ENCODE results near the gene ZBTB21.

ZBTB21 gene

GRCh38 chr21:41991659-41992058 lies 18.5 kb downstream of the ZBTB21 start:
- peaks cover 54% of the 10 kb centered on the region for H3K36me3 ChIP-seq (ENCODE audit: insufficient read depth, insufficient read length, low read length)
- H3K9me3 ChIP-seq (ENCODE audit: insufficient read depth, low read length), result peaks cover 20% of the 10 kb centered on the region
- no peaks in the 10 kb centered on the region for H3K27me3 ChIP-seq (ENCODE audit: insufficient read depth, insufficient read length)
- H3K9ac ChIP-seq (ENCODE audit: insufficient read length, low read depth), result no peak overlapping the region
- TF ChIP-seq ZNF274 (IDR thresholded peaks at IDR 0.05; ENCODE audit: low read depth, low read length) (no peak), YY1 (IDR thresholded peaks at IDR 0.05; ENCODE audit: insufficient read depth, insufficient read length) (no peak), SUZ12 (IDR thresholded peaks at IDR 0.05; ENCODE audit: extremely low read depth, insufficient read depth, insufficient read length) (no peak)
- no peaks in the 10 kb centered on the region for H3K4me1 ChIP-seq (ENCODE audit: insufficient read depth, insufficient read length)
- no peak for DNase-seq (ENCODE audit: low read depth, low spot score)
- no peak overlapping the region for H3K4me3 ChIP-seq (ENCODE audit: insufficient read length, low read depth)

- no peak for DNase-seq (ENCODE audit: low read depth, low spot score)
- no peaks in the 10 kb centered on the region for H3K4me1 ChIP-seq (ENCODE audit: insufficient read depth, insufficient read length)
- TF ChIP-seq YY1 (IDR thresholded peaks at IDR 0.05; ENCODE audit: insufficient read depth, insufficient read length) (no peak), ZNF274 (IDR thresholded peaks at IDR 0.05; ENCODE audit: low read depth, low read length) (no peak), SUZ12 (IDR thresholded peaks at IDR 0.05; ENCODE audit: extremely low read depth, insufficient read depth, insufficient read length) (no peak)
- H3K4me3 ChIP-seq (ENCODE audit: insufficient read length, low read depth), result no peak overlapping the region
- no peak overlapping the region for H3K9ac ChIP-seq (ENCODE audit: insufficient read length, low read depth)
- H3K27me3 ChIP-seq (ENCODE audit: insufficient read depth, insufficient read length), result no peaks in the 10 kb centered on the region
- H3K36me3 ChIP-seq (ENCODE audit: insufficient read depth, insufficient read length, low read length), result peaks cover 42% of the 10 kb centered on the region
- 0 out of 2 replicates have a peak, but pooled peaks cover under 1% of the 10 kb centered on the region for H3K9me3 ChIP-seq (ENCODE audit: insufficient read depth, low read length)
Measured at GRCh38 chr21:41989698-41990097, 20.5 kb downstream of the ZBTB21 start.

GRCh38 chr21:41987310-41987709 lies 22.9 kb downstream of the ZBTB21 start:
- no peaks in the 10 kb centered on the region for H3K27me3 ChIP-seq (ENCODE audit: insufficient read depth, insufficient read length)
- H3K36me3 ChIP-seq (ENCODE audit: insufficient read depth, insufficient read length, low read length), result peaks cover 24% of the 10 kb centered on the region
- H3K4me3 ChIP-seq (ENCODE audit: insufficient read length, low read depth), result no peak overlapping the region
- TF ChIP-seq SUZ12 (IDR thresholded peaks at IDR 0.05; ENCODE audit: extremely low read depth, insufficient read depth, insufficient read length) (no peak), ZNF274 (IDR thresholded peaks at IDR 0.05; ENCODE audit: low read depth, low read length) (no peak), YY1 (IDR thresholded peaks at IDR 0.05; ENCODE audit: insufficient read depth, insufficient read length) (no peak)
- H3K9ac ChIP-seq (ENCODE audit: insufficient read length, low read depth), result no peak overlapping the region
- H3K9me3 ChIP-seq (ENCODE audit: insufficient read depth, low read length), result no peaks in the 10 kb centered on the region
- no peak for DNase-seq (ENCODE audit: low read depth, low spot score)
- no peaks in the 10 kb centered on the region for H3K4me1 ChIP-seq (ENCODE audit: insufficient read depth, insufficient read length)

GRCh38 chr21:41985662-41986416 lies 24.3 kb downstream of the ZBTB21 start:
- H3K36me3 ChIP-seq (ENCODE audit: insufficient read depth, insufficient read length, low read length), result peaks cover 9% of the 10 kb centered on the region
- DNase-seq (ENCODE audit: low read depth, low spot score), result no peak
- no peaks in the 10 kb centered on the region for H3K9me3 ChIP-seq (ENCODE audit: insufficient read depth, low read length)
- no peak overlapping the region for H3K4me3 ChIP-seq (ENCODE audit: insufficient read length, low read depth)
- no peak for TF ChIP-seq SUZ12 (IDR thresholded peaks at IDR 0.05; ENCODE audit: extremely low read depth, insufficient read depth, insufficient read length)
- no peak for TF ChIP-seq ZNF274 (IDR thresholded peaks at IDR 0.05; ENCODE audit: low read depth, low read length)
- no peak for TF ChIP-seq YY1 (IDR thresholded peaks at IDR 0.05; ENCODE audit: insufficient read depth, insufficient read length)
- H3K27me3 ChIP-seq (ENCODE audit: insufficient read depth, insufficient read length), result no peaks in the 10 kb centered on the region
- H3K4me1 ChIP-seq (ENCODE audit: insufficient read depth, insufficient read length), result no peaks in the 10 kb centered on the region
- no peak overlapping the region for H3K9ac ChIP-seq (ENCODE audit: insufficient read length, low read depth)

GRCh38 chr21:41983229-41983628 lies 26.9 kb downstream of the ZBTB21 start:
- Histone ChIP-seq H3K9ac (ENCODE audit: insufficient read length, low read depth) (no peak overlapping the region), H3K27me3 (ENCODE audit: insufficient read depth, insufficient read length) (no peaks in the 10 kb centered on the region), H3K4me3 (ENCODE audit: insufficient read length, low read depth) (no peak overlapping the region), H3K9me3 (ENCODE audit: insufficient read depth, low read length) (peaks cover 20% of the 10 kb centered on the region), H3K4me1 (ENCODE audit: insufficient read depth, insufficient read length) (no peaks in the 10 kb centered on the region), H3K36me3 (ENCODE audit: insufficient read depth, insufficient read length, low read length) (no peaks in the 10 kb centered on the region)
- DNase-seq (ENCODE audit: low read depth, low spot score), result no peak
- TF ChIP-seq SUZ12 (IDR thresholded peaks at IDR 0.05; ENCODE audit: extremely low read depth, insufficient read depth, insufficient read length) (no peak), ZNF274 (IDR thresholded peaks at IDR 0.05; ENCODE audit: low read depth, low read length) (no peak), YY1 (IDR thresholded peaks at IDR 0.05; ENCODE audit: insufficient read depth, insufficient read length) (no peak)

GRCh38 chr21:41980561-41980960 lies 29.6 kb downstream of the ZBTB21 start:
- no peak overlapping the region for H3K4me3 ChIP-seq (ENCODE audit: insufficient read length, low read depth)
- TF ChIP-seq YY1 (IDR thresholded peaks at IDR 0.05; ENCODE audit: insufficient read depth, insufficient read length) (no peak), SUZ12 (IDR thresholded peaks at IDR 0.05; ENCODE audit: extremely low read depth, insufficient read depth, insufficient read length) (no peak), ZNF274 (IDR thresholded peaks at IDR 0.05; ENCODE audit: low read depth, low read length) (no peak)
- H3K9ac ChIP-seq (ENCODE audit: insufficient read length, low read depth), result no peak overlapping the region
- peaks cover 20% of the 10 kb centered on the region for H3K9me3 ChIP-seq (ENCODE audit: insufficient read depth, low read length)
- no peaks in the 10 kb centered on the region for H3K36me3 ChIP-seq (ENCODE audit: insufficient read depth, insufficient read length, low read length)
- H3K27me3 ChIP-seq (ENCODE audit: insufficient read depth, insufficient read length), result no peaks in the 10 kb centered on the region
- no peak for DNase-seq (ENCODE audit: low read depth, low spot score)
- H3K4me1 ChIP-seq (ENCODE audit: insufficient read depth, insufficient read length), result no peaks in the 10 kb centered on the region

- Histone ChIP-seq H3K4me3 (ENCODE audit: insufficient read length, low read depth) (no peak overlapping the region), H3K27me3 (ENCODE audit: insufficient read depth, insufficient read length) (no peaks in the 10 kb centered on the region), H3K9ac (ENCODE audit: insufficient read length, low read depth) (no peak overlapping the region), H3K9me3 (ENCODE audit: insufficient read depth, low read length) (peaks cover 20% of the 10 kb centered on the region), H3K36me3 (ENCODE audit: insufficient read depth, insufficient read length, low read length) (no peaks in the 10 kb centered on the region), H3K4me1 (ENCODE audit: insufficient read depth, insufficient read length) (no peaks in the 10 kb centered on the region)
- no peak for DNase-seq (ENCODE audit: low read depth, low spot score)
- no peak for TF ChIP-seq SUZ12 (IDR thresholded peaks at IDR 0.05; ENCODE audit: extremely low read depth, insufficient read depth, insufficient read length)
Measured at GRCh38 chr21:41979751-41980369, 30.3 kb downstream of the ZBTB21 start.
